Thyroid gland (tissue), 4 donors: ENCODE measurements around the gene BCAS2.

ENCODE experiments used
- POLR2A ChIP-seq, 2 donors: fragments of 450-650 bp; IDR thresholded peaks; one replicate each; pipeline ENCODE4 v1.6.1; 2017; ENCODE audit warnings: antibody characterized with exemption in 2 of 2, mild to moderate bottlenecking in 2 of 2, moderate library complexity in 1 of 2
- TF ChIP-seq, protein P1 (sequence below), 6 experiments: fragments of 200-600 bp in 3 of 6; fragments of 450-650 bp in 3 of 6; sonication (generic) in 3 of 6; IDR thresholded peaks; one replicate each; pipeline ENCODE4 v1.5.1; 2016 to 2019; ENCODE audit warnings: antibody characterized with exemption in 6 of 6, mild to moderate bottlenecking in 2 of 6, inconsistent platforms in 1 of 6, moderate library complexity in 1 of 6

DNA sequence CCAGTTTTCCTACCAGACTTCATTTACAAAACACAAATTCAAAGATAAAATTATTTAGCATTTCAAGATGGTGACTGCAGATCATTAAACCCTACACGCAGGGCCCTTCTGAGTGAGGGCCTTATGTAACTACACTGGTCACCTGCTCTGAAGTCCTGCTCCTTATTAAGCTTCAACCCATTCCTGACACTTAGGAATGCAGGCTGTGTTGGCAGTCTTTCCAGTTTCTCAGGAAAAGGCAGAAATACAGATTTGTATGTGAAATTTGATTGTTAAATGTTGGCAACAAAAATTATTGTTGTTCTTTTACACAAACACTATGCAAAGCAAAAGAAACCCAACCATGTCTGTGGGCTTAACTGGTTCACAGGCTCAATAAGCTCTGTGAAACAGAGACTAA, 25.8 kb upstream of the BCAS2 start:
- TF ChIP-seq, protein P1, sequence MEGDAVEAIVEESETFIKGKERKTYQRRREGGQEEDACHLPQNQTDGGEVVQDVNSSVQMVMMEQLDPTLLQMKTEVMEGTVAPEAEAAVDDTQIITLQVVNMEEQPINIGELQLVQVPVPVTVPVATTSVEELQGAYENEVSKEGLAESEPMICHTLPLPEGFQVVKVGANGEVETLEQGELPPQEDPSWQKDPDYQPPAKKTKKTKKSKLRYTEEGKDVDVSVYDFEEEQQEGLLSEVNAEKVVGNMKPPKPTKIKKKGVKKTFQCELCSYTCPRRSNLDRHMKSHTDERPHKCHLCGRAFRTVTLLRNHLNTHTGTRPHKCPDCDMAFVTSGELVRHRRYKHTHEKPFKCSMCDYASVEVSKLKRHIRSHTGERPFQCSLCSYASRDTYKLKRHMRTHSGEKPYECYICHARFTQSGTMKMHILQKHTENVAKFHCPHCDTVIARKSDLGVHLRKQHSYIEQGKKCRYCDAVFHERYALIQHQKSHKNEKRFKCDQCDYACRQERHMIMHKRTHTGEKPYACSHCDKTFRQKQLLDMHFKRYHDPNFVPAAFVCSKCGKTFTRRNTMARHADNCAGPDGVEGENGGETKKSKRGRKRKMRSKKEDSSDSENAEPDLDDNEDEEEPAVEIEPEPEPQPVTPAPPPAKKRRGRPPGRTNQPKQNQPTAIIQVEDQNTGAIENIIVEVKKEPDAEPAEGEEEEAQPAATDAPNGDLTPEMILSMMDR (IDR thresholded peaks at IDR 0.05): no peak
- no peak for TF ChIP-seq POLR2A (IDR thresholded peaks at IDR 0.05)
